ENCODE data around the gene FOXP1.

Gene FOXP1

DNA sequence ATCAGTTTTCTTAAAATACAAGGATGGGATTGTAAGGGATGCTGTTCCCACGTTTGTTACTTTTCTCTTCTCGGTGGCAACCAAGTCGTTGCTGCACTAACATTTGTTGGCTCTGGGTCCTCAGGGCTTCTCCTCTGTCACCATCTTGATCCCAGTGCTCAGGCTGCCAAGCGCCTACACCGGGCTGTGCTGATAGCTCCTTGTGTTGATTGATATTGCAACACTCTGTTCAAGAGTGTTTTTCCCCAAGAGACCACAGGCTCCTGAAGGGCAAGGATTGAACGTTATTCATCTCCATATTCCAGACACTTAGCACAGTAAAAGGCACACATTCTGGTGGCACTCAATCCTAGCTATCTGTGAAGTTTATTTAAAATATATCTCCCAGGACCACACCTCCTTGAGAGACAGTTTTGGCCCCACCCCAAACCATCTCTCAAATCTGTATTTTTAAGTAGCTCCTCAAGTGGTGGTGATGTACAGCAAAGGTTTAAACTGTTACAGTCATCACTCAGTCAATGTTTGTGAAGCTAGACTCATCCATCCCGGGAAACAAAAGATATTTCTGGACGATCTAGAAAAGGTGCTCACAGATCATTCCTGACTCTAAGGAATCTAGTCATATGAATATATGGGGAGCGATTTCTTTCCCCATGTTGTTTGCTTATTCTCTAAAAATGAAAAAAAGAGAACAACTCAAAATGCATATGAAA lies 38.5 kb upstream of the FOXP1 start:
- Histone ChIP-seq H3K27me3 (ENCODE audit: insufficient read depth, poor library complexity, severe bottlenecking) (no peaks in the 10 kb centered on the region), H3K27ac (ENCODE audit: poor library complexity, severe bottlenecking) (no peak overlapping the region), H3K4me1 (ENCODE audit: insufficient read depth, poor library complexity, severe bottlenecking) (no peaks in the 10 kb centered on the region), H3K36me3 (ENCODE audit: low read depth) (no peaks in the 10 kb centered on the region), H3K4me3 (ENCODE audit: severe bottlenecking) (no peak overlapping the region), H3K9me3 (ENCODE audit: severe bottlenecking) (no peaks in the 10 kb centered on the region)
- ATAC-seq (ENCODE audit: low read depth) (no peak), DNase-seq (ENCODE audit: low spot score) (no peak)
- TF ChIP-seq, protein P1, sequence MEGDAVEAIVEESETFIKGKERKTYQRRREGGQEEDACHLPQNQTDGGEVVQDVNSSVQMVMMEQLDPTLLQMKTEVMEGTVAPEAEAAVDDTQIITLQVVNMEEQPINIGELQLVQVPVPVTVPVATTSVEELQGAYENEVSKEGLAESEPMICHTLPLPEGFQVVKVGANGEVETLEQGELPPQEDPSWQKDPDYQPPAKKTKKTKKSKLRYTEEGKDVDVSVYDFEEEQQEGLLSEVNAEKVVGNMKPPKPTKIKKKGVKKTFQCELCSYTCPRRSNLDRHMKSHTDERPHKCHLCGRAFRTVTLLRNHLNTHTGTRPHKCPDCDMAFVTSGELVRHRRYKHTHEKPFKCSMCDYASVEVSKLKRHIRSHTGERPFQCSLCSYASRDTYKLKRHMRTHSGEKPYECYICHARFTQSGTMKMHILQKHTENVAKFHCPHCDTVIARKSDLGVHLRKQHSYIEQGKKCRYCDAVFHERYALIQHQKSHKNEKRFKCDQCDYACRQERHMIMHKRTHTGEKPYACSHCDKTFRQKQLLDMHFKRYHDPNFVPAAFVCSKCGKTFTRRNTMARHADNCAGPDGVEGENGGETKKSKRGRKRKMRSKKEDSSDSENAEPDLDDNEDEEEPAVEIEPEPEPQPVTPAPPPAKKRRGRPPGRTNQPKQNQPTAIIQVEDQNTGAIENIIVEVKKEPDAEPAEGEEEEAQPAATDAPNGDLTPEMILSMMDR (IDR thresholded peaks at IDR 0.05; ENCODE audit: poor library complexity, severe bottlenecking): no peak

DNA sequence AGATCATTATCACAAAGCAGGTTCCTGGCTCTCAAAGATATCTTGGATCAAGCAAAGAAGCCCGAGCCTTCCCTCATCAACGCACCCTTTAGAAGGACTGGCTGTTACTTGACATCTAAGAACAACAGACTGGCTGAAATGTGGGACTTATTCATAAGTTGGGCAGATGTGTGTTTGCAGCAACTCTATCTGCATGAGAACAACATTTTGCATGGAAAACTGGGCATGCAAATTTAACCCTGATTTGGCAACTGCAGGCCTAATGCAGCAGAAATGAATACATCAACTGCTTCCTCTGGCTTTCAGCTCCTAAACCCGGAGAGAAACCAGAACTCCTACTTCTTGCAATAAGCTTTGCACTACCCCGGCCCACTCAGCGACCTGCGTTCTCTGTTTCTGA lies 35.0 kb upstream of the FOXP1 start:
- H3K4me1 ChIP-seq (ENCODE audit: insufficient read depth, poor library complexity, severe bottlenecking): no peaks in the 10 kb centered on the region
- H3K9me3 ChIP-seq (ENCODE audit: severe bottlenecking): no peaks in the 10 kb centered on the region
- no peaks in the 10 kb centered on the region for H3K36me3 ChIP-seq (ENCODE audit: low read depth)
- no peak for ATAC-seq (ENCODE audit: low read depth)
- H3K27me3 ChIP-seq (ENCODE audit: insufficient read depth, poor library complexity, severe bottlenecking): no peaks in the 10 kb centered on the region
- no peak for DNase-seq (ENCODE audit: low spot score)
- H3K27ac ChIP-seq (ENCODE audit: poor library complexity, severe bottlenecking): no peak overlapping the region
- TF ChIP-seq, protein P1 (IDR thresholded peaks at IDR 0.05; ENCODE audit: poor library complexity, severe bottlenecking): no peak
- H3K4me3 ChIP-seq (ENCODE audit: severe bottlenecking): no peak overlapping the region

DNA sequence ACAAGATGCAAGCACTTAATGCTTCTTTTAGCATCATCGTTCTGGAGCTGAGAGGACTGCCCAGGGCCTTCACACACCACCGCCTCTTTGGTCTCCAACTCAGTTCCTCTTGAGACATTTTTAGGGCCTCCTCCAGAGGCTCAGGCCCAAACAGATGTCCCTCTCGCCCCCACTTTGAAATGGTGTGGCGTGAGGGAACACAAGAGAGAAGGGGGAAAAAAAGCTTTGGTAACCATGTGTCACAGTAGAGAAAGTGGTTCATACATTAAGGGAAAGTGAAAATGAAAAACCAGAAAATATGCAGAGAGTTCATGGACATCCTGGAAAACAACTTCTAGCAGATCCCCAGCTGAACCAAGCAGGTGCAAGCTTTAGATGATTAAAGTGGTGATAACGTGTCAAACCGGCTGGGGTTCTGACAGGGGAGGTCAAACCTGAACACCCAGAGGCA lies 33.1 kb upstream of the FOXP1 start:
- no peak overlapping the region for H3K27ac ChIP-seq (ENCODE audit: poor library complexity, severe bottlenecking)
- TF ChIP-seq, protein P1 (IDR thresholded peaks at IDR 0.05; ENCODE audit: poor library complexity, severe bottlenecking): no peak
- no peak for ATAC-seq (ENCODE audit: low read depth)
- H3K27me3 ChIP-seq (ENCODE audit: insufficient read depth, poor library complexity, severe bottlenecking): no peaks in the 10 kb centered on the region
- H3K36me3 ChIP-seq (ENCODE audit: low read depth): no peaks in the 10 kb centered on the region
- H3K4me3 ChIP-seq (ENCODE audit: severe bottlenecking): no peak overlapping the region
- DNase-seq (ENCODE audit: low spot score): no peak
- no peaks in the 10 kb centered on the region for H3K9me3 ChIP-seq (ENCODE audit: severe bottlenecking)
- no peaks in the 10 kb centered on the region for H3K4me1 ChIP-seq (ENCODE audit: insufficient read depth, poor library complexity, severe bottlenecking)

DNA sequence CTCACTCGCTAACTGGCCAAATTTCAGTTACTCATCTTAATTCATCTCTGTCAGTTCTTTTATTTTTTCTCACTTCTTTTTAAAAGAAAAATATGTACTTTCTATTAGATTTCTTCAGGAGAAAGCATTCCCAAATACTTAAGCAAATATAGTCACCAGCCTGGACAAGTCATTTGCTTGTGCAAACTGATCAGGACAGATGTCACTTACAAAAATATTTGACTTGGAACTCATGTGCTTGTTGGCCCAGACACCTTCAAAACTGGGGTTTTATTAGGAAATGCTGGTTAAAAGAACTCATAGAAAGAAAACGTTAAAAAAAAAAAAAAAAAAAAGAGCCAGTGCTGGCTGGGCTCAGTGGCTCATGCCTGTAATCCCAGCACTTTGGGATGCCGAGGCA lies 31.3 kb upstream of the FOXP1 start:
- no peak for DNase-seq (ENCODE audit: low spot score)

DNA sequence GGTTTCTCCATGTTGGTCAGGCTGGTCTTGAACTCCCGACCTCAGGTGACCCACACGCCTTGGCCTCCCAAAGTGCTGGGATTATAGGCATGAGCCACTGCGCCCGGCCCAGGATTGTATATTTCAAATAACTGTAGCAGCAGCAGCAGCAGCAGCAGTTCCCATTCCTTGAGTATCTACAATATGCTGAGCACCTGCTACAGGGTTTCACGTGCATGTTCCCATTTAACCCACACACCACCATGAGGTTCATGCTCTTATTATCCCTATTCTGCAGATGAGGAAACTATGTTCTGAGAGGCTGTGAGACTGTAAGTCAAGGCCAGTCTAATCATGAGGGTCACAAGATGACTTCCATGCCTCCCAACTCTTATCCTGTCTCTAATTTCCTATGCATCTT lies 30.9 kb upstream of the FOXP1 start:
- DNase-seq (ENCODE audit: low spot score): no peak
- Histone ChIP-seq H3K4me3 (ENCODE audit: severe bottlenecking) (no peak overlapping the region), H3K27ac (ENCODE audit: poor library complexity, severe bottlenecking) (no peak overlapping the region), H3K4me1 (ENCODE audit: insufficient read depth, poor library complexity, severe bottlenecking) (no peaks in the 10 kb centered on the region), H3K36me3 (ENCODE audit: low read depth) (no peaks in the 10 kb centered on the region), H3K27me3 (ENCODE audit: insufficient read depth, poor library complexity, severe bottlenecking) (no peaks in the 10 kb centered on the region), H3K9me3 (ENCODE audit: severe bottlenecking) (no peaks in the 10 kb centered on the region)
- TF ChIP-seq, protein P1 (IDR thresholded peaks at IDR 0.05; ENCODE audit: poor library complexity, severe bottlenecking): no peak
- ATAC-seq (ENCODE audit: low read depth): no peak

More for the DNA sequence above, 31.3 kb upstream of the FOXP1 start:
- TF ChIP-seq, protein P1 (IDR thresholded peaks at IDR 0.05; ENCODE audit: poor library complexity, severe bottlenecking): no peak
- Histone ChIP-seq H3K27ac (ENCODE audit: poor library complexity, severe bottlenecking) (no peak overlapping the region), H3K27me3 (ENCODE audit: insufficient read depth, poor library complexity, severe bottlenecking) (no peaks in the 10 kb centered on the region), H3K9me3 (ENCODE audit: severe bottlenecking) (no peaks in the 10 kb centered on the region), H3K4me3 (ENCODE audit: severe bottlenecking) (no peak overlapping the region), H3K36me3 (ENCODE audit: low read depth) (no peaks in the 10 kb centered on the region), H3K4me1 (ENCODE audit: insufficient read depth, poor library complexity, severe bottlenecking) (no peaks in the 10 kb centered on the region)
- ATAC-seq (ENCODE audit: low read depth): no peak
